Spinal cord (tissue), 10 donors: ENCODE data around the gene TMEM247. TPM values are rescaled to one million over a fixed set of nuclear protein-coding genes. Genes with fewer than 3 reads are reported as not detected.

Source experiments
- DNase-seq, 6 donors: peaks; one replicate each; pipeline versions ENCODE4 v3.0.0 to v3.0.0-alpha.2; 2013 to 2015; ENCODE audit warnings: low spot score in 6 of 6, low read depth in 4 of 6
- H3K27ac ChIP-seq: one replicate; pipeline ENCODE4 v1.5.1; 2013; ENCODE audit warnings: low read depth, low read length, control low read depth
- H3K27me3 ChIP-seq: one replicate; pipeline ENCODE4 v1.6.1; 2013; ENCODE audit warnings: low read length; ENCODE audit not compliant: control insufficient read depth, insufficient read depth
- H3K36me3 ChIP-seq: one replicate; pipeline ENCODE4 v1.6.1; 2013; ENCODE audit warnings: low read length; ENCODE audit not compliant: control insufficient read depth, insufficient read depth
- H3K4me1 ChIP-seq: one replicate; pipeline ENCODE4 v1.6.1; 2013; ENCODE audit warnings: low read length; ENCODE audit not compliant: control insufficient read depth, insufficient read depth
- H3K4me3 ChIP-seq: one replicate; pipeline ENCODE4 v1.5.1; 2013; ENCODE audit warnings: low read depth, low read length, control low read depth
- H3K9me3 ChIP-seq: one replicate; pipeline ENCODE4 v1.6.1; 2013; ENCODE audit warnings: low read length; ENCODE audit not compliant: control insufficient read depth, insufficient read depth
- WGBS: methylation state at CpG from one replicate; pipeline ENCODE4 v1.1.5; 2013; ENCODE audit warnings: missing lambda C conversion rate; ENCODE audit not compliant: insufficient coverage; 5-methylcytosine and 5-hydroxymethylcytosine counted together
- polyA plus RNA-seq, 2 donors: library from polyadenylated mRNA; unstranded; fragments of 120-200 nt; gene quantifications; one replicate each; pipeline ENCODE4 v1.2.1, GENCODE V29; 2013; ENCODE audit not compliant: insufficient read length in 2 of 2
- total RNA-seq, 2 donors: library from RNA; depleted of rRNA in 1 of 2; stranded (reverse); fragments of 120-200 nt in 1 of 2; fragments of >200 nt in 1 of 2; gene quantifications; one replicate each; pipeline versions ENCODE4 v1.2.3 to v1.2.4, GENCODE V29; 2013 to 2014
- donor health status: healthy.

Gene TMEM247
- total and polyA plus RNA-seq, 4 donors = not detected

GRCh38 chr2:46504685-46505471, 25.5 kb downstream of the TMEM247 start:
- WGBS = 80% methylated on average over 5 of the region's 8 CpGs
- no peak for DNase-seq
- Histone ChIP-seq H3K27me3 (no peaks in the 10 kb centered on the region), H3K9me3 (no peaks in the 10 kb centered on the region), H3K4me1 (peaks cover 5% of the 10 kb centered on the region), H3K27ac (no peak overlapping the region), H3K36me3 (no peaks in the 10 kb centered on the region), H3K4me3 (no peak overlapping the region)

- Histone ChIP-seq H3K4me1 (peaks cover 5% of the 10 kb centered on the region), H3K27ac (no peak overlapping the region), H3K27me3 (no peaks in the 10 kb centered on the region), H3K9me3 (no peaks in the 10 kb centered on the region), H3K36me3 (no peaks in the 10 kb centered on the region), H3K4me3 (no peak overlapping the region)
- WGBS = 67% methylated on average over 3 of the region's 3 CpGs
- DNase-seq = peak in 1 of 6 donors; percentile 58
Measured at GRCh38 chr2:46505472-46505783, 26.1 kb downstream of the TMEM247 start.

- WGBS = 50% methylated on average over 5 of the region's 6 CpGs
- H3K27me3 ChIP-seq = no peaks in the 10 kb centered on the region
- no peaks in the 10 kb centered on the region for H3K36me3 ChIP-seq
- H3K4me3 ChIP-seq = no peak overlapping the region
- peaks cover 5% of the 10 kb centered on the region for H3K4me1 ChIP-seq
- H3K27ac ChIP-seq = no peak overlapping the region
- H3K9me3 ChIP-seq = no peaks in the 10 kb centered on the region
- no peak for DNase-seq
Measured at GRCh38 chr2:46506131-46506706, 26.9 kb downstream of the TMEM247 start.

GRCh38 chr2:46508312-46508711, 28.9 kb downstream of the TMEM247 start:
- DNase-seq = no peak
- H3K4me1 ChIP-seq = no peaks in the 10 kb centered on the region
- H3K27me3 ChIP-seq = no peaks in the 10 kb centered on the region
- H3K27ac ChIP-seq = no peak overlapping the region
- 88% methylated on average over 3 of the region's 3 CpGs for WGBS
- no peaks in the 10 kb centered on the region for H3K36me3 ChIP-seq
- no peaks in the 10 kb centered on the region for H3K9me3 ChIP-seq
- H3K4me3 ChIP-seq = no peak overlapping the region

GRCh38 chr2:46508759-46509158, 29.4 kb downstream of the TMEM247 start:
- Histone ChIP-seq H3K4me3 (no peak overlapping the region), H3K27ac (no peak overlapping the region), H3K27me3 (no peaks in the 10 kb centered on the region), H3K36me3 (no peaks in the 10 kb centered on the region), H3K9me3 (no peaks in the 10 kb centered on the region), H3K4me1 (no peaks in the 10 kb centered on the region)
- no peak for DNase-seq
- 95% methylated on average over 3 of the region's 3 CpGs for WGBS

- Histone ChIP-seq H3K27me3 (no peaks in the 10 kb centered on the region), H3K27ac (no peak overlapping the region), H3K4me3 (no peak overlapping the region), H3K4me1 (no peaks in the 10 kb centered on the region), H3K36me3 (no peaks in the 10 kb centered on the region), H3K9me3 (peaks cover 3% of the 10 kb centered on the region)
- WGBS = 100% methylated on average over 1 of the region's 3 CpGs
- no peak for DNase-seq
Measured at GRCh38 chr2:46509804-46510203, 30.4 kb downstream of the TMEM247 start.

- Histone ChIP-seq H3K27me3 (no peaks in the 10 kb centered on the region), H3K4me3 (no peak overlapping the region), H3K9me3 (peaks cover 7% of the 10 kb centered on the region), H3K36me3 (no peaks in the 10 kb centered on the region), H3K27ac (no peak overlapping the region), H3K4me1 (no peaks in the 10 kb centered on the region)
- WGBS = 79% methylated on average over 2 of the region's 5 CpGs
- DNase-seq = no peak
Measured at GRCh38 chr2:46510598-46511177, 31.3 kb downstream of the TMEM247 start.

GRCh38 chr2:46512185-46512584, 32.8 kb downstream of the TMEM247 start:
- Histone ChIP-seq H3K4me1 (no peaks in the 10 kb centered on the region), H3K4me3 (no peak overlapping the region), H3K9me3 (peaks cover 14% of the 10 kb centered on the region), H3K27me3 (no peaks in the 10 kb centered on the region), H3K27ac (no peak overlapping the region), H3K36me3 (no peaks in the 10 kb centered on the region)
- 92% methylated on average over 10 of the region's 10 CpGs for WGBS
- DNase-seq = no peak

- DNase-seq = no peak
- Histone ChIP-seq H3K36me3 (no peaks in the 10 kb centered on the region), H3K27me3 (no peaks in the 10 kb centered on the region), H3K4me3 (no peak overlapping the region), H3K4me1 (no peaks in the 10 kb centered on the region), H3K9me3 (peaks cover 14% of the 10 kb centered on the region), H3K27ac (no peak overlapping the region)
- no CpG with 5 or more reads among the region's 1 CpG for WGBS
Measured at GRCh38 chr2:46514738-46515137, 35.4 kb downstream of the TMEM247 start.

- H3K9me3 ChIP-seq = peaks cover 14% of the 10 kb centered on the region
- H3K4me1 ChIP-seq = peaks cover 8% of the 10 kb centered on the region
- no peak overlapping the region for H3K27ac ChIP-seq
- no peak for DNase-seq
- no peaks in the 10 kb centered on the region for H3K36me3 ChIP-seq
- no CpG with 5 or more reads among the region's 1 CpG for WGBS
- no peak overlapping the region for H3K4me3 ChIP-seq
- no peaks in the 10 kb centered on the region for H3K27me3 ChIP-seq
Measured at GRCh38 chr2:46517485-46517884, 38.1 kb downstream of the TMEM247 start.
